Measurements from ENCODE around the gene CABP7.

The CABP7 gene

DNA sequence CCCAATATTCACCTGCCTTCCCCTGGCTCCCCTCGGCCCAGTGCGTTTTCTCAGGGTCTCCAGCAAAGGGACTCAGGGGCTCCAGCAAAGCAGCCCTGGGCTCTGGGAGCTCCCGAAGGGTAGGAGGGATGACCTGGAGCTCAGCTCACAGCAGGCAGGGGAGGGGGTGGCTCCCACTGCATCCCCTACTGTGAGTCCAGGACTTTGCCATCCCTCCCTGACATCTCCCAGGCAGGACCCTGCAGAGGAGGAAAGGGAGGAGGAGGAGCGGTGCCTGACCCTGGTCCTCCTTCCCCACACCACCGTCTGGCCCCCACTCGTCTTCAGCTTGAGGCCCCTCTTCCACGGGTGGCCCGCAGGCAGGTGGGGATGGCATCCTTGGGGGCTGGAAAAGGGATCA is 5.0 kb downstream of the CABP7 start:
- H3K9me3 ChIP-seq (ENCODE audit: insufficient read depth, low read length, severe bottlenecking): no peaks in the 10 kb centered on the region
- no peaks in the 10 kb centered on the region for H3K27me3 ChIP-seq (ENCODE audit: insufficient read depth, low read length, poor library complexity)
- ATAC-seq (ENCODE audit: insufficient read depth, low read depth): no peak

GRCh38 chr22:29726106-29726505 is 6.3 kb downstream of the CABP7 start:
- H3K9ac ChIP-seq (ENCODE audit: low read depth, low read length): no peak overlapping the region
- peaks cover 7% of the 10 kb centered on the region; the same call in 1 of the 2 replicates for H3K36me3 ChIP-seq (ENCODE audit: insufficient read depth, low read length)
- H4K20me1 ChIP-seq (ENCODE audit: insufficient read depth, low read length): peaks cover 5% of the 10 kb centered on the region; the same call in 1 of the 2 replicates
- TF ChIP-seq, protein P1, sequence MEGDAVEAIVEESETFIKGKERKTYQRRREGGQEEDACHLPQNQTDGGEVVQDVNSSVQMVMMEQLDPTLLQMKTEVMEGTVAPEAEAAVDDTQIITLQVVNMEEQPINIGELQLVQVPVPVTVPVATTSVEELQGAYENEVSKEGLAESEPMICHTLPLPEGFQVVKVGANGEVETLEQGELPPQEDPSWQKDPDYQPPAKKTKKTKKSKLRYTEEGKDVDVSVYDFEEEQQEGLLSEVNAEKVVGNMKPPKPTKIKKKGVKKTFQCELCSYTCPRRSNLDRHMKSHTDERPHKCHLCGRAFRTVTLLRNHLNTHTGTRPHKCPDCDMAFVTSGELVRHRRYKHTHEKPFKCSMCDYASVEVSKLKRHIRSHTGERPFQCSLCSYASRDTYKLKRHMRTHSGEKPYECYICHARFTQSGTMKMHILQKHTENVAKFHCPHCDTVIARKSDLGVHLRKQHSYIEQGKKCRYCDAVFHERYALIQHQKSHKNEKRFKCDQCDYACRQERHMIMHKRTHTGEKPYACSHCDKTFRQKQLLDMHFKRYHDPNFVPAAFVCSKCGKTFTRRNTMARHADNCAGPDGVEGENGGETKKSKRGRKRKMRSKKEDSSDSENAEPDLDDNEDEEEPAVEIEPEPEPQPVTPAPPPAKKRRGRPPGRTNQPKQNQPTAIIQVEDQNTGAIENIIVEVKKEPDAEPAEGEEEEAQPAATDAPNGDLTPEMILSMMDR (IDR thresholded peaks at IDR 0.05; ENCODE audit: borderline replicate concordance, extremely low read depth, low read length, poor library complexity, severe bottlenecking): no peak
- TF ChIP-seq EZH2 (IDR thresholded peaks at IDR 0.05; ENCODE audit: borderline replicate concordance, low read depth, low read length, severe bottlenecking): no peak
- H3K9me3 ChIP-seq (ENCODE audit: insufficient read depth, low read length, severe bottlenecking): no peaks in the 10 kb centered on the region
- H3K79me2 ChIP-seq (ENCODE audit: insufficient read depth, low read length): no peaks in the 10 kb centered on the region
- H3K27me3 ChIP-seq (ENCODE audit: insufficient read depth, low read length, poor library complexity): no peaks in the 10 kb centered on the region
- DNase-seq (no peak), ATAC-seq (ENCODE audit: insufficient read depth, low read depth) (no peak)
- H3K4me3 ChIP-seq (ENCODE audit: low read depth in 1 of 2, low read length in 2 of 2): no peak overlapping the region
- no peak overlapping the region for H3K27ac ChIP-seq (ENCODE audit: low read length)
- no peak overlapping the region for H2AFZ ChIP-seq (ENCODE audit: low read depth, low read length)
- no peak overlapping the region for H3K4me2 ChIP-seq (ENCODE audit: insufficient read depth, low read length)
- no peaks in the 10 kb centered on the region for H3K4me1 ChIP-seq (ENCODE audit: insufficient read depth, low read length)

More for the DNA sequence above, 5.0 kb downstream of the CABP7 start:
- DNase-seq: no peak
- no peak overlapping the region for H3K9ac ChIP-seq (ENCODE audit: low read depth, low read length)
- peaks cover 5% of the 10 kb centered on the region; the same call in 1 of the 2 replicates for H4K20me1 ChIP-seq (ENCODE audit: insufficient read depth, low read length)
- H3K36me3 ChIP-seq (ENCODE audit: insufficient read depth, low read length): no peaks in the 10 kb centered on the region
- no peak overlapping the region for H2AFZ ChIP-seq (ENCODE audit: low read depth, low read length)
- no peaks in the 10 kb centered on the region for H3K79me2 ChIP-seq (ENCODE audit: insufficient read depth, low read length)
- TF ChIP-seq, protein P1 (IDR thresholded peaks at IDR 0.05; ENCODE audit: borderline replicate concordance, extremely low read depth, low read length, poor library complexity, severe bottlenecking): no peak
- no peak for TF ChIP-seq EZH2 (IDR thresholded peaks at IDR 0.05; ENCODE audit: borderline replicate concordance, low read depth, low read length, severe bottlenecking)
- no peak overlapping the region for H3K27ac ChIP-seq (ENCODE audit: low read length)
- no peak overlapping the region for H3K4me3 ChIP-seq (ENCODE audit: low read depth in 1 of 2, low read length in 2 of 2)
- no peaks in the 10 kb centered on the region for H3K4me1 ChIP-seq (ENCODE audit: insufficient read depth, low read length)
- H3K4me2 ChIP-seq (ENCODE audit: insufficient read depth, low read length): no peak overlapping the region

DNA sequence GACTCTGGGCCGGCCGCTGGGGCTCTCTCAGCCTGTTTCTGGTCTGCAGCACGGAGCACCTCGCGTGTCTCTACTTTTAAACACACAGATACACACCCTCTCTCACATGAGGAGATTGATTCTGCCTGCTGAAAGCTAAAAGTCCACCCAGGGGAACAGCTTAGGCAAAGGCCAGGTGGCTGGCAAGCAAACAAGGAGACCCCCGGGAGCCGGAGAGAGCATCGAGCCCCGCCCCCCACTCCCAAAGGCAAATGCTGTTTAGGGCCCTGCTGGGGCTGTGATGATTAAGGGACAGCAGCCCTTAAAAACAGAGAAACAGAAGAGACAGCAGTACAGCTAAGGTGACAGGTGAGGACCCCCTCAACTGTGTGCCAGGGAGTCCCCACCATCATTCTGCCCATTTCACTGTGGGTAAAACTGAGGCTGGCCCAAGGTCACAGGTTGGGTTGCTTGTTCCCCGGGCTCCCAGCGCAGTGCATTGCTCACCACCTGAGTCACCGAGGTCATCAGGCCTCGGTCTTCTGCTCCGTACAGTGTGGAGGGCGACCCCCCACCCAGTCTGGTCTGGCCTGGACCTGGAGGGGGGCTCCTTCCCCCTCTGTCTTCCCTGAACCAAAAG is 6.8 kb downstream of the CABP7 start:
- no peak for DNase-seq
- Histone ChIP-seq H3K4me2 (ENCODE audit: insufficient read depth, low read length) (no peak overlapping the region), H3K79me2 (ENCODE audit: insufficient read depth, low read length) (no peaks in the 10 kb centered on the region), H3K27ac (ENCODE audit: low read length) (no peak overlapping the region), H3K36me3 (ENCODE audit: insufficient read depth, low read length) (peaks cover 10% of the 10 kb centered on the region; the same call in 1 of the 2 replicates), H3K4me3 (ENCODE audit: low read depth in 1 of 2, low read length in 2 of 2) (no peak overlapping the region), H3K9me3 (ENCODE audit: insufficient read depth, low read length, severe bottlenecking) (no peaks in the 10 kb centered on the region), H3K4me1 (ENCODE audit: insufficient read depth, low read length) (no peaks in the 10 kb centered on the region), H3K9ac (ENCODE audit: low read depth, low read length) (no peak overlapping the region), H3K27me3 (ENCODE audit: insufficient read depth, low read length, poor library complexity) (no peaks in the 10 kb centered on the region), H2AFZ (ENCODE audit: low read depth, low read length) (no peak overlapping the region), H4K20me1 (ENCODE audit: insufficient read depth, low read length) (peaks cover 5% of the 10 kb centered on the region; the same call in 1 of the 2 replicates)
- TF ChIP-seq, protein P1 (IDR thresholded peaks at IDR 0.05; ENCODE audit: borderline replicate concordance, extremely low read depth, low read length, poor library complexity, severe bottlenecking): no peak
- no peak for TF ChIP-seq EZH2 (IDR thresholded peaks at IDR 0.05; ENCODE audit: borderline replicate concordance, low read depth, low read length, severe bottlenecking)
- no peak for ATAC-seq (ENCODE audit: insufficient read depth, low read depth)
